ENCODE measurements around the gene CSF1. TPM values are rescaled to one million over a fixed set of nuclear protein-coding genes. Genes with fewer than 3 reads are reported as not detected.
A peak's percentile ranks its signal among the peaks of the same experiment; 100 is the strongest.
"Not testable (repeated sequence)": the region's sequence is repeated elsewhere in the genome, so short reads cannot be mapped to it uniquely, and the experiment has no call there.

Gene CSF1
- total RNA-seq = 10 to 100 TPM; 30.8 to 44.1 TPM
- long read RNA-seq, full-length matches to known transcripts = 2 of 13 reads
- long read RNA-seq, partial matches to known transcripts = 9 of 13 reads
- long read RNA-seq, other reads (novel, unspliced or antisense) = 2 of 13 reads

GRCh38 chr1:109910123-109910962 lies at the start of gene CSF1:
Gene CSF1 (plus strand): TSS chr1:109910849. CDS start chr1:109911024, 175 bp downstream.
- DNase-seq (peak; percentile 84), ATAC-seq (peak; percentile 71 to 76)
- intact Hi-C loops (cut with DNase I) = loop anchor here (5.0 to 10.0 kb wide), 2 partner anchors 64 to 118 kb away; no protein-coding TSS in a partner anchor

- DNase-seq; intact Hi-C loops (cut with DNase I); ATAC-seq: not testable (repeated sequence)
Observed at GRCh38 chr1:109861616-109862015, 49.0 kb upstream of the CSF1 start.

GRCh38 chr1:109863667-109864046 lies 47.0 kb upstream of the CSF1 start:
- intact Hi-C loops (cut with DNase I) = no loop called here
- no peak for DNase-seq
- no peak for ATAC-seq

GRCh38 chr1:109864047-109864822 lies 46.4 kb upstream of the CSF1 start:
- DNase-seq (no peak), ATAC-seq (peak; percentile 50 to 54)
- intact Hi-C loops (cut with DNase I) = no loop called here

- DNase-seq = no peak
Observed at GRCh38 chr1:109864930-109865612, 45.6 kb upstream of the CSF1 start.

GRCh38 chr1:109866071-109866470 lies 44.6 kb upstream of the CSF1 start:
- intact Hi-C loops (cut with DNase I) = no loop called here
- DNase-seq = no peak
- ATAC-seq = no peak

More at GRCh38 chr1:109864930-109865612, 45.6 kb upstream of the CSF1 start:
- intact Hi-C loops (cut with DNase I) = no loop called here
- ATAC-seq = peak; percentile 39 to 55

- peak in 1 of 2 donors; percentile 9 for ATAC-seq
- intact Hi-C loops (cut with DNase I) = no loop called here
- DNase-seq = no peak
Observed at GRCh38 chr1:109873278-109874175, 37.1 kb upstream of the CSF1 start.

GRCh38 chr1:109874445-109874844 lies 36.2 kb upstream of the CSF1 start:
- ATAC-seq (no peak), DNase-seq (no peak)
- intact Hi-C loops (cut with DNase I) = no loop called here

GRCh38 chr1:109875874-109876273 lies 34.8 kb upstream of the CSF1 start:
- DNase-seq (no peak), ATAC-seq (no peak)
- intact Hi-C loops (cut with DNase I) = no loop called here

- DNase-seq (no peak), ATAC-seq (peak; percentile 8 to 24)
- intact Hi-C loops (cut with DNase I) = no loop called here
Observed at GRCh38 chr1:109876617-109877316, 33.9 kb upstream of the CSF1 start.

- peak; percentile 86 to 91 for ATAC-seq
- DNase-seq = peak; percentile 75
- intact Hi-C loops (cut with DNase I) = no loop called here
Observed at GRCh38 chr1:109877317-109877771, 33.3 kb upstream of the CSF1 start.

GRCh38 chr1:109877776-109878175 lies 32.9 kb upstream of the CSF1 start:
- intact Hi-C loops (cut with DNase I) = no loop called here
- ATAC-seq (no peak), DNase-seq (no peak)

- DNase-seq = no peak
- intact Hi-C loops (cut with DNase I) = no loop called here
- ATAC-seq = no peak
Observed at GRCh38 chr1:109878531-109879104, 32.0 kb upstream of the CSF1 start.

GRCh38 chr1:109879371-109879770 lies 31.3 kb upstream of the CSF1 start:
- DNase-seq; intact Hi-C loops (cut with DNase I); ATAC-seq: not testable (repeated sequence)

- DNase-seq (no peak), ATAC-seq (no peak)
- intact Hi-C loops (cut with DNase I) = no loop called here
Observed at GRCh38 chr1:109879881-109880525, 30.6 kb upstream of the CSF1 start.

GRCh38 chr1:109880971-109881894 lies 29.4 kb upstream of the CSF1 start:
- intact Hi-C loops (cut with DNase I) = no loop called here
- no peak for ATAC-seq
- no peak for DNase-seq
